Measurements from ENCODE around the gene LIN52. TPM values are rescaled to one million over a fixed set of nuclear protein-coding genes. Genes with fewer than 3 reads are reported as not detected.

Gene LIN52
- total and polyA plus RNA-seq, 2 experiments from 2014 or later: 8.6 to 10.8 TPM

DNA sequence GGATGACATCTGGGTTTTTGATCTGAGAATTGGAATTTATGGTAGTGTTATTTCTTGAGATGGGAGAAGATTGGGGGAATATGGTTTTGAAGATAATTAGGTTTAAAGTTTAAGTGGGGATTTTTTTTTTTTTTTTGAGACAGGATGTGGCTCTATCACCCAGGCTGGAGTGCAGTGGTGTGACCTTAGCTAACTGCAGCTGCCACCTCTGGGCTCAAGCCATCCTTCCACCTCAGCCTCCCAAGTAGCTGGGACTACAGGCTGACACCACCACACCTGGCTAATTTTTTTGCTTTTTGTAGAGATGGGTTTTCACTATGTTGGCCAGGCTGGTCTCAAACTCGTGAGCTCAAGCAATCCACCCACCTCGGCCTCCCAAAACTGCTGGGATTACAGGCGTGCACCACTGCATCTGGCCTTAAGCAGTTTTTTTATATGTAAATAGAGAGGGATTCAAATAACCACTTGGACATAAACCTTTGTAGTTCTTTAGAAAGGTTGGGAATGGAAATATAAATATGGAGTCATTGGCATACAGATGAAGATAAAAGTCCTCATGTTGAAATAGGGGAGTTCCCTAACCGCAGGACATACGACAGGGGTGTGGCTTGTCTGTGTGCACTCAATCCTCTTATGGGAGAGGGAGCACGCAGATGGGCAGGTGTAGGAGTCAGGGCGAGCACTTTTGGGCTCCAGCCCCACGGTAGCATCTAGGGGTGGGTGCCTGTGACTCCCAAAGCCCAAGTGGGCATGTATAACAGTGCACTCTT, 4.7 kb downstream of the LIN52 start:
- Mint-ChIP-seq H3K4me1 (peaks cover 3% of the 10 kb centered on the region; the same call in 1 of the 3 replicates), H3K27ac (no peak overlapping the region), H3K9me3 (no peaks in the 10 kb centered on the region), H3K27me3 (ENCODE audit: insufficient read depth, low read depth, poor library complexity) (no peaks in the 10 kb centered on the region), H3K36me3 (ENCODE audit: low read depth) (peaks cover 8% of the 10 kb centered on the region), H3K4me3 (no peak overlapping the region; the same call in 2 of the 3 replicates)
- Histone ChIP-seq H3K4me1 (ENCODE audit: insufficient read depth) (no peaks in the 10 kb centered on the region), H3K4me3 (no peak overlapping the region), H3F3A (replicated peaks; ENCODE audit: low read depth) (no peaks in the 10 kb centered on the region), H3K36me3 (ENCODE audit: insufficient read depth) (peaks cover 4% of the 10 kb centered on the region), H3K79me2 (replicated peaks; ENCODE audit: insufficient read depth) (peaks cover 47% of the 10 kb centered on the region), H3K4me2 (no peak overlapping the region), H2AFZ (no peak overlapping the region), H3K9me2 (ENCODE audit: insufficient read depth) (no peaks in the 10 kb centered on the region), H4K20me1 (replicated peaks; ENCODE audit: insufficient read depth) (no peaks in the 10 kb centered on the region; the same call in 1 of the 2 replicates), H3K27ac (ENCODE audit: low read depth) (no peak overlapping the region), H3K27me3 (ENCODE audit: insufficient read depth) (no peaks in the 10 kb centered on the region)
- ATAC-seq: no peak
- DNase-seq (ENCODE audit: low spot score): no peak
- TF ChIP-seq, protein P1, sequence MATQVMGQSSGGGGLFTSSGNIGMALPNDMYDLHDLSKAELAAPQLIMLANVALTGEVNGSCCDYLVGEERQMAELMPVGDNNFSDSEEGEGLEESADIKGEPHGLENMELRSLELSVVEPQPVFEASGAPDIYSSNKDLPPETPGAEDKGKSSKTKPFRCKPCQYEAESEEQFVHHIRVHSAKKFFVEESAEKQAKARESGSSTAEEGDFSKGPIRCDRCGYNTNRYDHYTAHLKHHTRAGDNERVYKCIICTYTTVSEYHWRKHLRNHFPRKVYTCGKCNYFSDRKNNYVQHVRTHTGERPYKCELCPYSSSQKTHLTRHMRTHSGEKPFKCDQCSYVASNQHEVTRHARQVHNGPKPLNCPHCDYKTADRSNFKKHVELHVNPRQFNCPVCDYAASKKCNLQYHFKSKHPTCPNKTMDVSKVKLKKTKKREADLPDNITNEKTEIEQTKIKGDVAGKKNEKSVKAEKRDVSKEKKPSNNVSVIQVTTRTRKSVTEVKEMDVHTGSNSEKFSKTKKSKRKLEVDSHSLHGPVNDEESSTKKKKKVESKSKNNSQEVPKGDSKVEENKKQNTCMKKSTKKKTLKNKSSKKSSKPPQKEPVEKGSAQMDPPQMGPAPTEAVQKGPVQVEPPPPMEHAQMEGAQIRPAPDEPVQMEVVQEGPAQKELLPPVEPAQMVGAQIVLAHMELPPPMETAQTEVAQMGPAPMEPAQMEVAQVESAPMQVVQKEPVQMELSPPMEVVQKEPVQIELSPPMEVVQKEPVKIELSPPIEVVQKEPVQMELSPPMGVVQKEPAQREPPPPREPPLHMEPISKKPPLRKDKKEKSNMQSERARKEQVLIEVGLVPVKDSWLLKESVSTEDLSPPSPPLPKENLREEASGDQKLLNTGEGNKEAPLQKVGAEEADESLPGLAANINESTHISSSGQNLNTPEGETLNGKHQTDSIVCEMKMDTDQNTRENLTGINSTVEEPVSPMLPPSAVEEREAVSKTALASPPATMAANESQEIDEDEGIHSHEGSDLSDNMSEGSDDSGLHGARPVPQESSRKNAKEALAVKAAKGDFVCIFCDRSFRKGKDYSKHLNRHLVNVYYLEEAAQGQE (IDR thresholded peaks at IDR 0.05; ENCODE audit: unreplicated experiment): no peak
- TF ChIP-seq ZNF331 (CRISPR knock-in tag; IDR thresholded peaks at IDR 0.05; ENCODE audit: low read depth) (no peak), STAT1 (IDR thresholded peaks at IDR 0.05; ENCODE audit: unreplicated experiment) (no peak), EZH2 (IDR thresholded peaks at IDR 0.05; ENCODE audit: low read depth, unreplicated experiment) (no peak), JUNB (IDR thresholded peaks at IDR 0.05; ENCODE audit: unreplicated experiment) (no peak), POLR2AphosphoS5 (IDR thresholded peaks at IDR 0.05; ENCODE audit: low read depth) (no peak), CREB1 (CRISPR knock-in tag; IDR thresholded peaks at IDR 0.05; ENCODE audit: low read depth) (no peak), NANOG (IDR thresholded peaks at IDR 0.05; ENCODE audit: borderline replicate concordance) (no peak), EZH2phosphoT487 (IDR thresholded peaks at IDR 0.05; ENCODE audit: unreplicated experiment) (no peak), ZNF114 (CRISPR knock-in tag; IDR thresholded peaks at IDR 0.05) (no peak)
- TF ChIP-seq, protein P2, sequence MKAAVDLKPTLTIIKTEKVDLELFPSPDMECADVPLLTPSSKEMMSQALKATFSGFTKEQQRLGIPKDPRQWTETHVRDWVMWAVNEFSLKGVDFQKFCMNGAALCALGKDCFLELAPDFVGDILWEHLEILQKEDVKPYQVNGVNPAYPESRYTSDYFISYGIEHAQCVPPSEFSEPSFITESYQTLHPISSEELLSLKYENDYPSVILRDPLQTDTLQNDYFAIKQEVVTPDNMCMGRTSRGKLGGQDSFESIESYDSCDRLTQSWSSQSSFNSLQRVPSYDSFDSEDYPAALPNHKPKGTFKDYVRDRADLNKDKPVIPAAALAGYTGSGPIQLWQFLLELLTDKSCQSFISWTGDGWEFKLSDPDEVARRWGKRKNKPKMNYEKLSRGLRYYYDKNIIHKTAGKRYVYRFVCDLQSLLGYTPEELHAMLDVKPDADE (IDR thresholded peaks at IDR 0.05): no peak
- TF ChIP-seq, protein P3, sequence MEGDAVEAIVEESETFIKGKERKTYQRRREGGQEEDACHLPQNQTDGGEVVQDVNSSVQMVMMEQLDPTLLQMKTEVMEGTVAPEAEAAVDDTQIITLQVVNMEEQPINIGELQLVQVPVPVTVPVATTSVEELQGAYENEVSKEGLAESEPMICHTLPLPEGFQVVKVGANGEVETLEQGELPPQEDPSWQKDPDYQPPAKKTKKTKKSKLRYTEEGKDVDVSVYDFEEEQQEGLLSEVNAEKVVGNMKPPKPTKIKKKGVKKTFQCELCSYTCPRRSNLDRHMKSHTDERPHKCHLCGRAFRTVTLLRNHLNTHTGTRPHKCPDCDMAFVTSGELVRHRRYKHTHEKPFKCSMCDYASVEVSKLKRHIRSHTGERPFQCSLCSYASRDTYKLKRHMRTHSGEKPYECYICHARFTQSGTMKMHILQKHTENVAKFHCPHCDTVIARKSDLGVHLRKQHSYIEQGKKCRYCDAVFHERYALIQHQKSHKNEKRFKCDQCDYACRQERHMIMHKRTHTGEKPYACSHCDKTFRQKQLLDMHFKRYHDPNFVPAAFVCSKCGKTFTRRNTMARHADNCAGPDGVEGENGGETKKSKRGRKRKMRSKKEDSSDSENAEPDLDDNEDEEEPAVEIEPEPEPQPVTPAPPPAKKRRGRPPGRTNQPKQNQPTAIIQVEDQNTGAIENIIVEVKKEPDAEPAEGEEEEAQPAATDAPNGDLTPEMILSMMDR (conservative IDR thresholded peaks at IDR 0.05; ENCODE audit: low read depth in 2 of 2): no peak
- TF ChIP-seq, protein P4, sequence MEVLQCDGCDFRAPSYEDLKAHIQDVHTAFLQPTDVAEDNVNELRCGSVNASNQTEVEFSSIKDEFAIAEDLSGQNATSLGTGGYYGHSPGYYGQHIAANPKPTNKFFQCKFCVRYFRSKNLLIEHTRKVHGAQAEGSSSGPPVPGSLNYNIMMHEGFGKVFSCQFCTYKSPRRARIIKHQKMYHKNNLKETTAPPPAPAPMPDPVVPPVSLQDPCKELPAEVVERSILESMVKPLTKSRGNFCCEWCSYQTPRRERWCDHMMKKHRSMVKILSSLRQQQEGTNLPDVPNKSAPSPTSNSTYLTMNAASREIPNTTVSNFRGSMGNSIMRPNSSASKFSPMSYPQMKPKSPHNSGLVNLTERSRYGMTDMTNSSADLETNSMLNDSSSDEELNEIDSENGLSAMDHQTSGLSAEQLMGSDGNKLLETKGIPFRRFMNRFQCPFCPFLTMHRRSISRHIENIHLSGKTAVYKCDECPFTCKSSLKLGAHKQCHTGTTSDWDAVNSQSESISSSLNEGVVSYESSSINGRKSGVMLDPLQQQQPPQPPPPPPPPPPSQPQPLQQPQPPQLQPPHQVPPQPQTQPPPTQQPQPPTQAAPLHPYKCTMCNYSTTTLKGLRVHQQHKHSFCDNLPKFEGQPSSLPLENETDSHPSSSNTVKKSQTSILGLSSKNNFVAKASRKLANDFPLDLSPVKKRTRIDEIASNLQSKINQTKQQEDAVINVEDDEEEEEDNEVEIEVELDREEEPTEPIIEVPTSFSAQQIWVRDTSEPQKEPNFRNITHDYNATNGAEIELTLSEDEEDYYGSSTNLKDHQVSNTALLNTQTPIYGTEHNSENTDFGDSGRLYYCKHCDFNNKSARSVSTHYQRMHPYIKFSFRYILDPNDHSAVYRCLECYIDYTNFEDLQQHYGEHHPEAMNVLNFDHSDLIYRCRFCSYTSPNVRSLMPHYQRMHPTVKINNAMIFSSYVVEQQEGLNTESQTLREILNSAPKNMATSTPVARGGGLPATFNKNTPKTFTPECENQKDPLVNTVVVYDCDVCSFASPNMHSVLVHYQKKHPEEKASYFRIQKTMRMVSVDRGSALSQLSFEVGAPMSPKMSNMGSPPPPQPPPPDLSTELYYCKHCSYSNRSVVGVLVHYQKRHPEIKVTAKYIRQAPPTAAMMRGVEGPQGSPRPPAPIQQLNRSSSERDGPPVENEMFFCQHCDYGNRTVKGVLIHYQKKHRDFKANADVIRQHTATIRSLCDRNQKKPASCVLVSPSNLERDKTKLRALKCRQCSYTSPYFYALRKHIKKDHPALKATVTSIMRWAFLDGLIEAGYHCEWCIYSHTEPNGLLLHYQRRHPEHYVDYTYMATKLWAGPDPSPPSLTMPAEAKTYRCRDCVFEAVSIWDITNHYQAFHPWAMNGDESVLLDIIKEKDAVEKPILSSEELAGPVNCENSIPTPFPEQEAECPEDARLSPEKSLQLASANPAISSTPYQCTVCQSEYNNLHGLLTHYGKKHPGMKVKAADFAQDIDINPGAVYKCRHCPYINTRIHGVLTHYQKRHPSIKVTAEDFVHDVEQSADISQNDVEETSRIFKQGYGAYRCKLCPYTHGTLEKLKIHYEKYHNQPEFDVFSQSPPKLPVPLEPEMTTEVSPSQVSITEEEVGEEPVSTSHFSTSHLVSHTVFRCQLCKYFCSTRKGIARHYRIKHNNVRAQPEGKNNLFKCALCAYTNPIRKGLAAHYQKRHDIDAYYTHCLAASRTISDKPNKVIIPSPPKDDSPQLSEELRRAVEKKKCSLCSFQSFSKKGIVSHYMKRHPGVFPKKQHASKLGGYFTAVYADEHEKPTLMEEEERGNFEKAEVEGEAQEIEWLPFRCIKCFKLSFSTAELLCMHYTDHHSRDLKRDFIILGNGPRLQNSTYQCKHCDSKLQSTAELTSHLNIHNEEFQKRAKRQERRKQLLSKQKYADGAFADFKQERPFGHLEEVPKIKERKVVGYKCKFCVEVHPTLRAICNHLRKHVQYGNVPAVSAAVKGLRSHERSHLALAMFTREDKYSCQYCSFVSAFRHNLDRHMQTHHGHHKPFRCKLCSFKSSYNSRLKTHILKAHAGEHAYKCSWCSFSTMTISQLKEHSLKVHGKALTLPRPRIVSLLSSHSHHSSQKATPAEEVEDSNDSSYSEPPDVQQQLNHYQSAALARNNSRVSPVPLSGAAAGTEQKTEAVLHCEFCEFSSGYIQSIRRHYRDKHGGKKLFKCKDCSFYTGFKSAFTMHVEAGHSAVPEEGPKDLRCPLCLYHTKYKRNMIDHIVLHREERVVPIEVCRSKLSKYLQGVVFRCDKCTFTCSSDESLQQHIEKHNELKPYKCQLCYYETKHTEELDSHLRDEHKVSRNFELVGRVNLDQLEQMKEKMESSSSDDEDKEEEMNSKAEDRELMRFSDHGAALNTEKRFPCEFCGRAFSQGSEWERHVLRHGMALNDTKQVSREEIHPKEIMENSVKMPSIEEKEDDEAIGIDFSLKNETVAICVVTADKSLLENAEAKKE (CRISPR knock-in tag; IDR thresholded peaks at IDR 0.05): no peak

Data from GM23338 (cell line).